ENCODE measurements around the gene MCOLN3. TPM values are rescaled to one million over a fixed set of nuclear protein-coding genes. Genes with fewer than 3 reads are reported as not detected.

Gene MCOLN3
- total RNA-seq, 1 donor from 2014 or later: 0.75 TPM

GRCh38 chr1:85061711-85062424 lies 13.6 kb upstream of the MCOLN3 start:
- DNase-seq (ENCODE audit: low read depth): peak; percentile 97
- H3K27ac ChIP-seq (ENCODE audit: low read depth, low read length): peak overlapping the region; percentile 80

DNA sequence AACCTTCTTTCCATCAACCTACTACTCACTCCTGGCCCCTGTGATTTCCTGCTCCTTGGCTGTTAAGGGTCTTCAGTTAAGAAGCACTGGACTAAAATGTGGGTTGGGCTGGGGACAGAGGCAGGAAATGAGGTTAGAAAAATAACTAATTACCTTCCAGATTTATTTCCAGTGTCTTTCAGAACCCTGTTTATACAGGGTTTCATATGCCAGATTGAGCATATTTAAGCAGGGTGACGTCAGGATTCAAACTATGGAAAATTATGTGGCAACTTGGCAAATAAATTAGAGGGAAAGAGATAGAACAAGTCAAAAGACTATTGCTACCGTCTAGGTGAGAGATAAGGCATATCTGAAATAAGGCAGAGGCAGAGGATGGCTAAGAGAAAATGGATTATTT lies 11.7 kb upstream of the MCOLN3 start:
- H3K79me2 ChIP-seq (ENCODE audit: insufficient read depth, low read length): no peaks in the 10 kb centered on the region
- no peaks in the 10 kb centered on the region for H3K36me3 Mint-ChIP-seq (ENCODE audit: low read depth, unreplicated experiment)
- H3K4me2 ChIP-seq (ENCODE audit: low read length): no peak overlapping the region
- no peak overlapping the region for H3K4me3 Mint-ChIP-seq (ENCODE audit: unreplicated experiment)
- TF ChIP-seq, protein P1, sequence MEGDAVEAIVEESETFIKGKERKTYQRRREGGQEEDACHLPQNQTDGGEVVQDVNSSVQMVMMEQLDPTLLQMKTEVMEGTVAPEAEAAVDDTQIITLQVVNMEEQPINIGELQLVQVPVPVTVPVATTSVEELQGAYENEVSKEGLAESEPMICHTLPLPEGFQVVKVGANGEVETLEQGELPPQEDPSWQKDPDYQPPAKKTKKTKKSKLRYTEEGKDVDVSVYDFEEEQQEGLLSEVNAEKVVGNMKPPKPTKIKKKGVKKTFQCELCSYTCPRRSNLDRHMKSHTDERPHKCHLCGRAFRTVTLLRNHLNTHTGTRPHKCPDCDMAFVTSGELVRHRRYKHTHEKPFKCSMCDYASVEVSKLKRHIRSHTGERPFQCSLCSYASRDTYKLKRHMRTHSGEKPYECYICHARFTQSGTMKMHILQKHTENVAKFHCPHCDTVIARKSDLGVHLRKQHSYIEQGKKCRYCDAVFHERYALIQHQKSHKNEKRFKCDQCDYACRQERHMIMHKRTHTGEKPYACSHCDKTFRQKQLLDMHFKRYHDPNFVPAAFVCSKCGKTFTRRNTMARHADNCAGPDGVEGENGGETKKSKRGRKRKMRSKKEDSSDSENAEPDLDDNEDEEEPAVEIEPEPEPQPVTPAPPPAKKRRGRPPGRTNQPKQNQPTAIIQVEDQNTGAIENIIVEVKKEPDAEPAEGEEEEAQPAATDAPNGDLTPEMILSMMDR (IDR thresholded peaks at IDR 0.05; ENCODE audit: insufficient read depth, low read depth, low read length): no peak
- no peak for TF ChIP-seq EZH2 (IDR thresholded peaks at IDR 0.05; ENCODE audit: insufficient read depth, low read length)
- H3K9ac ChIP-seq (ENCODE audit: low read length): no peak overlapping the region
- no peaks in the 10 kb centered on the region for H4K20me1 ChIP-seq (ENCODE audit: insufficient read depth, low read length)
- H3K9me3 Mint-ChIP-seq (ENCODE audit: unreplicated experiment): no peaks in the 10 kb centered on the region
- H3K36me3 ChIP-seq (ENCODE audit: insufficient read depth, low read length): no peaks in the 10 kb centered on the region
- DNase-seq (ENCODE audit: low read depth) (no peak), FAIRE-seq (no peak)
- H3K27ac ChIP-seq (ENCODE audit: low read depth, low read length): no peak overlapping the region
- no peak overlapping the region for H2AFZ ChIP-seq (ENCODE audit: low read depth, low read length)
- no peak overlapping the region for H3K27ac Mint-ChIP-seq (ENCODE audit: unreplicated experiment)
- no peak overlapping the region for H3K4me3 ChIP-seq (ENCODE audit: insufficient read depth, low read depth, low read length)
- H3K4me1 Mint-ChIP-seq (ENCODE audit: low read depth, unreplicated experiment): peaks cover 7% of the 10 kb centered on the region
- peaks cover 3% of the 10 kb centered on the region for H3K27me3 Mint-ChIP-seq (ENCODE audit: low read depth, unreplicated experiment)
- no peaks in the 10 kb centered on the region for H3K27me3 ChIP-seq (ENCODE audit: insufficient read depth, low read length)
- H3K9me3 ChIP-seq (ENCODE audit: insufficient read depth, low read depth, low read length): no peaks in the 10 kb centered on the region
- H3K4me1 ChIP-seq (ENCODE audit: insufficient read depth, low read length): peaks cover 2% of the 10 kb centered on the region

More at GRCh38 chr1:85061711-85062424, 13.6 kb upstream of the MCOLN3 start:
- peaks cover 2% of the 10 kb centered on the region for H3K4me1 ChIP-seq (ENCODE audit: insufficient read depth, low read length)
- H3K27me3 Mint-ChIP-seq (ENCODE audit: low read depth, unreplicated experiment): peaks cover 3% of the 10 kb centered on the region
- H3K27ac Mint-ChIP-seq (ENCODE audit: unreplicated experiment): peak overlapping the region; percentile 97
- peak; percentile 97 for FAIRE-seq
- peak overlapping the region; percentile 88 for H3K4me2 ChIP-seq (ENCODE audit: low read length)
- H3K9ac ChIP-seq (ENCODE audit: low read length): peak overlapping the region; percentile 79
- H3K36me3 ChIP-seq (ENCODE audit: insufficient read depth, low read length): no peaks in the 10 kb centered on the region
- H3K4me3 ChIP-seq (ENCODE audit: insufficient read depth, low read depth, low read length): peak overlapping the region; percentile 64
- no peaks in the 10 kb centered on the region for H4K20me1 ChIP-seq (ENCODE audit: insufficient read depth, low read length)
- no peaks in the 10 kb centered on the region for H3K9me3 ChIP-seq (ENCODE audit: insufficient read depth, low read depth, low read length)
- H3K27me3 ChIP-seq (ENCODE audit: insufficient read depth, low read length): no peaks in the 10 kb centered on the region
- no peaks in the 10 kb centered on the region for H3K79me2 ChIP-seq (ENCODE audit: insufficient read depth, low read length)
- H3K36me3 Mint-ChIP-seq (ENCODE audit: low read depth, unreplicated experiment): no peaks in the 10 kb centered on the region
- H2AFZ ChIP-seq (ENCODE audit: low read depth, low read length): peak overlapping the region; percentile 81
- TF ChIP-seq EZH2 (IDR thresholded peaks at IDR 0.05; ENCODE audit: insufficient read depth, low read length): no peak
- TF ChIP-seq, protein P1 (IDR thresholded peaks at IDR 0.05; ENCODE audit: insufficient read depth, low read depth, low read length): no peak
- H3K9me3 Mint-ChIP-seq (ENCODE audit: unreplicated experiment): no peaks in the 10 kb centered on the region
- peaks cover 7% of the 10 kb centered on the region for H3K4me1 Mint-ChIP-seq (ENCODE audit: low read depth, unreplicated experiment)
- H3K4me3 Mint-ChIP-seq (ENCODE audit: unreplicated experiment): peak overlapping the region; percentile 88

DNA sequence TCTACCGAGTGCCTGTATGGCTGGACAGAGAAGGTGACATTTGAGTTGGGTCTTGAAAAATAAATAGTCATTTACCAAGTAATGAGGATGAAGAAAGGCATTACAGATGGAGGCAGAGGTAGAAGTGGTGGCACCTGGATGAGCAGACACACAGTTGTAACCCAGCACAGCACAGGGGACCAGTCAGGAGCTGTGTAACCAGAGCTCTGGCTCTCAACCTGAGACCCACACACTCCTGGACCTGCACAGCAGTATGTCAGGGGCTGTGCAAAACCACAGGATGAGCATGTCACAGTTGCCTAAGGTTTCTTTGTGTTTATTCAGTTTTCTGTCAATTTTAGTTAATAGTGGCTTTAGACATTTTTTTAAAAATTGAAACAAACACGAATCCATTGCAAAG lies 11.3 kb upstream of the MCOLN3 start:
- H3K4me3 ChIP-seq (ENCODE audit: insufficient read depth, low read depth, low read length): no peak overlapping the region
- Mint-ChIP-seq H3K4me3 (ENCODE audit: unreplicated experiment) (no peak overlapping the region), H3K27me3 (ENCODE audit: low read depth, unreplicated experiment) (peaks cover 3% of the 10 kb centered on the region), H3K27ac (ENCODE audit: unreplicated experiment) (no peak overlapping the region), H3K4me1 (ENCODE audit: low read depth, unreplicated experiment) (peaks cover 7% of the 10 kb centered on the region), H3K36me3 (ENCODE audit: low read depth, unreplicated experiment) (no peaks in the 10 kb centered on the region), H3K9me3 (ENCODE audit: unreplicated experiment) (no peaks in the 10 kb centered on the region)
- peaks cover 2% of the 10 kb centered on the region for H3K4me1 ChIP-seq (ENCODE audit: insufficient read depth, low read length)
- FAIRE-seq (no peak), DNase-seq (ENCODE audit: low read depth) (no peak)
- no peaks in the 10 kb centered on the region for H3K27me3 ChIP-seq (ENCODE audit: insufficient read depth, low read length)
- H3K27ac ChIP-seq (ENCODE audit: low read depth, low read length): no peak overlapping the region
- H3K36me3 ChIP-seq (ENCODE audit: insufficient read depth, low read length): no peaks in the 10 kb centered on the region
- H3K79me2 ChIP-seq (ENCODE audit: insufficient read depth, low read length): no peaks in the 10 kb centered on the region
- H3K9ac ChIP-seq (ENCODE audit: low read length): no peak overlapping the region
- TF ChIP-seq, protein P1 (IDR thresholded peaks at IDR 0.05; ENCODE audit: insufficient read depth, low read depth, low read length): no peak
- no peak for TF ChIP-seq EZH2 (IDR thresholded peaks at IDR 0.05; ENCODE audit: insufficient read depth, low read length)
- H3K9me3 ChIP-seq (ENCODE audit: insufficient read depth, low read depth, low read length): no peaks in the 10 kb centered on the region
- H3K4me2 ChIP-seq (ENCODE audit: low read length): no peak overlapping the region
- H4K20me1 ChIP-seq (ENCODE audit: insufficient read depth, low read length): no peaks in the 10 kb centered on the region
- no peak overlapping the region for H2AFZ ChIP-seq (ENCODE audit: low read depth, low read length)

Data from astrocyte (in vitro differentiated cells and primary cell).